GM23338 (cell line): ENCODE measurements around the gene RHBDF2. TPM values are rescaled to one million over a fixed set of nuclear protein-coding genes. Genes with fewer than 3 reads are reported as not detected.
A peak's percentile ranks its signal among the peaks of the same experiment; 100 is the strongest.

Experiments used
- ATAC-seq: fragments of 200-7000 bp; cut with Tn5 transposase; 3 replicates; pipeline ENCODE4 v1.9.1; 2020
- DNase-seq: peaks from one replicate; pipeline ENCODE4 v3.0.0-alpha.2; 2015; ENCODE audit warnings: low spot score
- H2AFZ ChIP-seq: fragments of 200-600 bp; sonication (generic); 2 replicates; pipeline ENCODE4 v1.8.0; 2016; ENCODE audit warnings: antibody characterized with exemption, mild to moderate bottlenecking, moderate library complexity
- H3F3A ChIP-seq: fragments of 200-600 bp; sonication (generic); replicated peaks from 2 replicates; pipeline ENCODE4 v1.8.0; 2017; ENCODE audit warnings: antibody characterized with exemption, mixed run types, low read depth
- H3K27ac ChIP-seq: fragments of 200-600 bp; sonication (generic); 2 replicates; pipeline ENCODE4 v1.6.1; 2016; ENCODE audit warnings: low read depth
- H3K27me3 ChIP-seq: fragments of 200-600 bp; sonication (generic); 2 replicates; pipeline ENCODE4 v1.8.0; 2016; ENCODE audit warnings: mild to moderate bottlenecking, mixed run types, moderate library complexity; ENCODE audit not compliant: insufficient read depth
- H3K36me3 ChIP-seq: fragments of 200-600 bp; sonication (generic); 2 replicates; pipeline ENCODE4 v1.8.0; 2016; ENCODE audit warnings: mild to moderate bottlenecking; ENCODE audit not compliant: insufficient read depth
- H3K4me1 ChIP-seq: fragments of 200-600 bp; sonication (generic); 2 replicates; pipeline ENCODE4 v1.8.0; 2016; ENCODE audit warnings: mild to moderate bottlenecking, moderate library complexity; ENCODE audit not compliant: insufficient read depth
- H3K4me2 ChIP-seq: fragments of 200-600 bp; sonication (generic); 2 replicates; pipeline ENCODE4 v1.7.1; 2017; ENCODE audit warnings: mixed run types
- H3K4me3 ChIP-seq: fragments of 200-600 bp; sonication (generic); 2 replicates; pipeline ENCODE4 v1.6.1; 2016; ENCODE audit warnings: mixed run types
- H3K79me2 ChIP-seq: fragments of 200-600 bp; sonication (generic); replicated peaks from 2 replicates; pipeline ENCODE4 v1.8.0; 2017; ENCODE audit warnings: mild to moderate bottlenecking; ENCODE audit not compliant: insufficient read depth
- H3K9me2 ChIP-seq: fragments of 200-600 bp; sonication (generic); 2 replicates; pipeline ENCODE4 v1.8.0; 2017; ENCODE audit not compliant: insufficient read depth
- H4K20me1 ChIP-seq: fragments of 200-600 bp; sonication (generic); replicated peaks from 2 replicates; pipeline ENCODE4 v1.8.0; 2017; ENCODE audit warnings: mild to moderate bottlenecking; ENCODE audit not compliant: insufficient read depth
- H3K27ac Mint-ChIP-seq: 2 replicates; pipeline ENCODE4 v1.8.0; 2020; ENCODE audit warnings: inconsistent platforms, mild to moderate bottlenecking, moderate library complexity, mixed read lengths
- H3K27me3 Mint-ChIP-seq: 3 replicates; pipeline ENCODE4 v1.8.0; 2022; ENCODE audit warnings: low read depth, mild to moderate bottlenecking, moderate library complexity, mixed read lengths, inconsistent platforms; ENCODE audit not compliant: insufficient read depth, poor library complexity
- H3K36me3 Mint-ChIP-seq: 3 replicates; pipeline ENCODE4 v1.8.0; 2021; ENCODE audit warnings: low read depth, mild to moderate bottlenecking, inconsistent platforms, moderate library complexity, mixed read lengths
- H3K4me1 Mint-ChIP-seq: 3 replicates; pipeline ENCODE4 v1.8.0; 2020; ENCODE audit warnings: mild to moderate bottlenecking, inconsistent platforms, mixed read lengths
- H3K4me3 Mint-ChIP-seq: 3 replicates; pipeline ENCODE4 v1.8.0; 2021; ENCODE audit warnings: moderate library complexity, mild to moderate bottlenecking, inconsistent platforms, mixed read lengths
- H3K9me3 Mint-ChIP-seq: 3 replicates; pipeline ENCODE4 v1.8.0; 2020; ENCODE audit warnings: moderate library complexity, mild to moderate bottlenecking, inconsistent platforms, mixed read lengths
- CREB1 ChIP-seq: fragments of 250-450 bp; sonication (Bioruptor Pico); IDR thresholded peaks from 2 replicates; pipeline ENCODE4 v1.5.0; 2020; ENCODE audit warnings: low read depth, mild to moderate bottlenecking, moderate library complexity
- CTCF ChIP-seq, 2 experiments: fragments of 200-600 bp in 1 of 2; sonication (generic) in 1 of 2; conservative IDR thresholded peaks; 2 replicates each; pipeline versions ENCODE4 v1.5.1 to v1.6.1; 2016 to 2017; ENCODE audit warnings: antibody characterized with exemption in 2 of 2, low read depth in 2 of 2, mild to moderate bottlenecking in 2 of 2, moderate library complexity in 1 of 2
- ETS1 ChIP-seq: IDR thresholded peaks from 2 replicates; pipeline ENCODE4 v1.6.1; 2016; ENCODE audit warnings: antibody characterized with exemption
- EZH2 ChIP-seq: fragments of 200-600 bp; sonication (generic); IDR thresholded peaks from one replicate; pipeline ENCODE4 v1.8.0; 2017; ENCODE audit warnings: antibody characterized with exemption, mild to moderate bottlenecking, low read depth; ENCODE audit not compliant: unreplicated experiment
- EZH2phosphoT487 ChIP-seq: fragments of 200-600 bp; sonication (generic); IDR thresholded peaks from one replicate; pipeline ENCODE4 v1.8.1; 2018; ENCODE audit warnings: antibody characterized with exemption; ENCODE audit not compliant: unreplicated experiment
- JUNB ChIP-seq: IDR thresholded peaks from one replicate; pipeline ENCODE4 v1.6.1; 2016; ENCODE audit warnings: antibody characterized with exemption; ENCODE audit not compliant: unreplicated experiment
- NANOG ChIP-seq: IDR thresholded peaks from 2 replicates; pipeline ENCODE4 v1.6.1; 2016; ENCODE audit warnings: antibody characterized with exemption, borderline replicate concordance
- POLR2AphosphoS5 ChIP-seq: IDR thresholded peaks from 2 replicates; pipeline ENCODE4 v1.6.1; 2016; ENCODE audit warnings: antibody characterized with exemption, low read depth
- REST ChIP-seq: IDR thresholded peaks from one replicate; pipeline ENCODE4 v1.6.1; 2018; ENCODE audit warnings: antibody characterized with exemption; ENCODE audit not compliant: unreplicated experiment
- STAT1 ChIP-seq: IDR thresholded peaks from one replicate; pipeline ENCODE4 v1.6.1; 2016; ENCODE audit warnings: antibody characterized with exemption; ENCODE audit not compliant: unreplicated experiment
- ZNF114 ChIP-seq: fragments of 250-450 bp; sonication (Bioruptor Pico); IDR thresholded peaks from 2 replicates; pipeline ENCODE4 v1.5.0; 2020; ENCODE audit warnings: mild to moderate bottlenecking, moderate library complexity
- ZNF331 ChIP-seq: fragments of 250-450 bp; sonication (Bioruptor Pico); IDR thresholded peaks from 2 replicates; pipeline ENCODE4 v1.5.0; 2020; ENCODE audit warnings: low read depth, mild to moderate bottlenecking, moderate library complexity
- polyA plus RNA-seq: library from polyadenylated mRNA; unstranded; fragments of >200 nt; fragmentation: Nextera tagmentation; extraction: Ambion mirVana; gene quantifications from 2 replicates; pipeline ENCODE4 v1.2.1, GENCODE V29; 2016
- total RNA-seq: library from RNA; depleted of rRNA; stranded (reverse); fragments of >200 nt; shearing (Covaris generic); gene quantifications from 2 replicates; pipeline ENCODE4 v1.2.3, GENCODE V29; 2014

The RHBDF2 gene
- total and polyA plus RNA-seq, 2 experiments from 2014 or later, result 9.4 to 29.5 TPM

- TF ChIP-seq ZNF331 (CRISPR knock-in tag) (no peak), EZH2 (peak; percentile 66)
- Histone ChIP-seq H3K79me2 (no peaks in the 10 kb centered on the region), H3K4me3 (peak overlapping the region; percentile 69), H3K4me1 (peaks cover 7% of the 10 kb centered on the region), H3K27me3 (peaks cover 47% of the 10 kb centered on the region), H4K20me1 (no peaks in the 10 kb centered on the region), H2AFZ (no peak overlapping the region; the same call in 1 of the 2 replicates), H3K4me2 (peak overlapping the region; percentile 90), H3K27ac (no peak overlapping the region), H3F3A (0 out of 2 replicates have a peak, but pooled peaks cover 5% of the 10 kb centered on the region), H3K9me2 (no peaks in the 10 kb centered on the region), H3K36me3 (no peaks in the 10 kb centered on the region)
- DNase-seq (peak; percentile 32), ATAC-seq (peak; percentile 1)
- Mint-ChIP-seq H3K27ac (no peak overlapping the region), H3K4me3 (peak overlapping the region; percentile 56), H3K9me3 (no peaks in the 10 kb centered on the region; the same call in 2 of the 3 replicates), H3K4me1 (peaks cover 33% of the 10 kb centered on the region), H3K27me3 (peaks cover 42% of the 10 kb centered on the region), H3K36me3 (no peaks in the 10 kb centered on the region)
Observed at GRCh38 chr17:76536511-76537287, 35.5 kb upstream of the RHBDF2 start.

- Histone ChIP-seq H3K36me3 (no peaks in the 10 kb centered on the region), H3K27me3 (peaks cover 47% of the 10 kb centered on the region)
- peaks cover 42% of the 10 kb centered on the region for H3K27me3 Mint-ChIP-seq
Observed at GRCh38 chr17:76535788-76536510, 34.7 kb upstream of the RHBDF2 start.

More at GRCh38 chr17:76535788-76536510, 34.7 kb upstream of the RHBDF2 start:
- TF ChIP-seq CTCF (conservative IDR thresholded peaks at IDR 0.05; ENCODE audit: low read depth in 2 of 2), result no peak
- TF ChIP-seq NANOG, result no peak
- no peak for TF ChIP-seq JUNB
- no peak for TF ChIP-seq REST
- TF ChIP-seq STAT1, result no peak
- no peak for TF ChIP-seq ETS1
- TF ChIP-seq EZH2, result no peak
- TF ChIP-seq POLR2AphosphoS5, result no peak
- no peak for TF ChIP-seq ZNF114 (CRISPR knock-in tag)
- TF ChIP-seq CREB1 (CRISPR knock-in tag), result no peak
- no peak for TF ChIP-seq EZH2phosphoT487
- no peak overlapping the region for H3K27ac ChIP-seq
- no peak overlapping the region for H3K4me3 ChIP-seq
- H2AFZ ChIP-seq, result no peak overlapping the region
- no peaks in the 10 kb centered on the region for H3K9me2 ChIP-seq
- Mint-ChIP-seq H3K4me3 (peak overlapping the region; percentile 7; the same call in 1 of the 3 replicates), H3K36me3 (no peaks in the 10 kb centered on the region), H3K27ac (no peak overlapping the region), H3K4me1 (peaks cover 29% of the 10 kb centered on the region), H3K9me3 (no peaks in the 10 kb centered on the region; the same call in 2 of the 3 replicates)
- H4K20me1 ChIP-seq, result no peaks in the 10 kb centered on the region
- 0 out of 2 replicates have a peak, but pooled peaks cover 5% of the 10 kb centered on the region for H3F3A ChIP-seq
- H3K4me2 ChIP-seq, result no peak overlapping the region
- no peaks in the 10 kb centered on the region for H3K79me2 ChIP-seq
- ATAC-seq, result no peak
- H3K4me1 ChIP-seq, result no peaks in the 10 kb centered on the region; the same call in 1 of the 2 replicates
- DNase-seq, result no peak
